Esophagus muscularis mucosa (tissue), 4 donors: ENCODE data around the gene LEUTX. TPM values are rescaled to one million over a fixed set of nuclear protein-coding genes. Genes with fewer than 3 reads are reported as not detected.

ENCODE experiments used
- DNase-seq: peaks from one replicate; pipeline ENCODE4 v3.0.0-alpha.2; 2017; ENCODE audit errors: extremely low spot score
- H3K27ac ChIP-seq, 4 donors: fragments of 200-600 bp; sonication (generic); replicated peaks in 1 of 4; 1 replicate in 3 of 4; 2 replicates in 1 of 4; pipeline ENCODE4 v1.5.1; 2016 to 2019; ENCODE audit warnings: mild to moderate bottlenecking in 1 of 4
- H3K27me3 ChIP-seq, 4 donors: fragments of 200-600 bp; sonication (generic); one replicate each; pipeline versions ENCODE4 v1.5.1 to v1.6.0; 2016 to 2019
- H3K36me3 ChIP-seq, 4 donors: fragments of 200-600 bp; sonication (generic); one replicate each; pipeline ENCODE4 v1.5.1; 2016 to 2019
- H3K4me1 ChIP-seq, 4 donors: fragments of 200-600 bp; sonication (generic); one replicate each; pipeline ENCODE4 v1.5.1; 2016 to 2019
- H3K4me3 ChIP-seq, 4 donors: fragments of 200-600 bp; sonication (generic); 1 replicate in 2 of 4; 2 replicates in 2 of 4; pipeline ENCODE4 v1.5.1; 2016 to 2019; ENCODE audit warnings: mild to moderate bottlenecking in 4 of 4, moderate library complexity in 1 of 4
- H3K9me3 ChIP-seq, 4 donors: fragments of 200-600 bp; sonication (generic); 1 replicate in 3 of 4; 2 replicates in 1 of 4; pipeline ENCODE4 v1.5.1; 2016 to 2019
- CTCF ChIP-seq, 3 experiments: fragments of 200-600 bp in 2 of 3; fragments of 450-650 bp in 1 of 3; sonication (generic) in 2 of 3; IDR thresholded peaks; one replicate each; pipeline ENCODE4 v1.5.1; 2017 to 2019; ENCODE audit warnings: antibody characterized with exemption in 3 of 3, mild to moderate bottlenecking in 2 of 3, moderate library complexity in 1 of 3
- EP300 ChIP-seq: sonication (generic); formaldehyde crosslinking; IDR thresholded peaks from one replicate; pipeline ENCODE4 v1.6.1; 2017; ENCODE audit warnings: antibody characterized with exemption
- POLR2A ChIP-seq: fragments of 450-650 bp; IDR thresholded peaks from one replicate; pipeline ENCODE4 v1.6.1; 2017; ENCODE audit warnings: antibody characterized with exemption, moderate library complexity, mild to moderate bottlenecking, low read depth
- POLR2AphosphoS5 ChIP-seq, 2 donors: sonication (generic); formaldehyde crosslinking; IDR thresholded peaks; one replicate each; pipeline ENCODE4 v1.6.1; 2017; ENCODE audit warnings: antibody characterized with exemption in 2 of 2
- WGBS: methylation state at CpG from one replicate; pipeline ENCODE4 v1.1.5; 2018; 5-methylcytosine and 5-hydroxymethylcytosine counted together
- intact Hi-C: fragments of 100-400 bp; cut with DNase I; formaldehyde crosslinking; loops from one replicate; pipeline ENCODE4 v1.15.1; 2023
- total RNA-seq, 4 donors: library from RNA; depleted of rRNA; stranded (reverse); fragments of >200 nt; gene quantifications; one replicate each; pipeline versions ENCODE4 v1.1.0 to v1.2.1, GENCODE V29; 2016

LEUTX gene
- total RNA-seq, 4 donors from 2014 or later, result not detected

GRCh38 chr19:39825531-39826076 lies 47.0 kb downstream of the LEUTX start:
- intact Hi-C loops, result no loop called here
- H3K27me3 ChIP-seq, result no peaks in the 10 kb centered on the region
- TF ChIP-seq POLR2A (no peak), EP300 (no peak), POLR2AphosphoS5 (IDR thresholded peaks at IDR 0.05) (no peak), CTCF (IDR thresholded peaks at IDR 0.05) (no peak)

GRCh38 chr19:39826311-39826945 lies 47.8 kb downstream of the LEUTX start:
- no peaks in the 10 kb centered on the region for H3K27me3 ChIP-seq
- H3K27ac ChIP-seq, result no peak overlapping the region
- H3K4me1 ChIP-seq, result peaks cover 14 to 32% (median 21%) of the 10 kb centered on the region in 4 donors
- WGBS, result 90% methylated on average over 35 of the region's 35 CpGs
- peaks cover 43 to 69% (median 64%) of the 10 kb centered on the region in 4 donors for H3K36me3 ChIP-seq
- TF ChIP-seq POLR2A, result no peak
- TF ChIP-seq CTCF (IDR thresholded peaks at IDR 0.05), result no peak
- TF ChIP-seq POLR2AphosphoS5 (IDR thresholded peaks at IDR 0.05), result no peak
- TF ChIP-seq EP300, result no peak
- DNase-seq, result no peak
- intact Hi-C loops, result no loop called here
- no peak overlapping the region for H3K4me3 ChIP-seq
- no peaks in the 10 kb centered on the region for H3K9me3 ChIP-seq

More at GRCh38 chr19:39825531-39826076, 47.0 kb downstream of the LEUTX start:
- Histone ChIP-seq H3K4me3 (no peak overlapping the region), H3K27ac (peak overlapping the region in 3 of 4 donors; percentile 53 to 88 (median 81)), H3K4me1 (peaks cover 14 to 26% (median 20%) of the 10 kb centered on the region in 4 donors), H3K36me3 (peaks cover 42 to 64% (median 56%) of the 10 kb centered on the region in 4 donors), H3K9me3 (no peaks in the 10 kb centered on the region)
- WGBS, result 91% methylated on average over 9 of the region's 17 CpGs
- no peak for DNase-seq

DNA sequence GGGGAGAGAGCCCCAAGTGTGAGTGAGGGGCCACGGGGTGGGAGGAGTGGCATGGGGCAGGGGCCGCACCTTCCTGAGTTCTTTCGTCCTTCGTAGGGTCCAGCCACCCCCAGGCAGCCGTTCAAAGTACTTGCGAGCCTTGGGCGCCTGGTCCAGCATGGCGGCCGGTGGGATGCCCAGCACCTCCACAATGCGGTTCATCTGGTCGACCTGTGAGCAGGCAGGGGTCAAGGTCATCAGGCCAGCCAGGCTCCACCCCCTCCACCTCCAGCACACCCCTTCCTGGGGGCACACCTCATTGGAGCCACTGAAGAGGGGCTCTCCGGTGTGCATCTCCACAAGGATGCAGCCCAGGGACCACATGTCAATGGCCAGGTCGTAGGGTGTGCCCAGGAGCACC lies 48.6 kb downstream of the LEUTX start:
- Histone ChIP-seq H3K36me3 (peaks cover 43 to 71% (median 68%) of the 10 kb centered on the region in 4 donors), H3K4me3 (no peak overlapping the region), H3K27ac (no peak overlapping the region), H3K4me1 (peaks cover 20 to 40% (median 27%) of the 10 kb centered on the region in 4 donors), H3K9me3 (no peaks in the 10 kb centered on the region), H3K27me3 (no peaks in the 10 kb centered on the region)
- WGBS, result 88% methylated on average over 12 of the region's 13 CpGs
- TF ChIP-seq POLR2AphosphoS5 (IDR thresholded peaks at IDR 0.05) (no peak), EP300 (no peak), POLR2A (no peak), CTCF (IDR thresholded peaks at IDR 0.05) (no peak)
- no peak for DNase-seq
- intact Hi-C loops, result no loop called here

DNA sequence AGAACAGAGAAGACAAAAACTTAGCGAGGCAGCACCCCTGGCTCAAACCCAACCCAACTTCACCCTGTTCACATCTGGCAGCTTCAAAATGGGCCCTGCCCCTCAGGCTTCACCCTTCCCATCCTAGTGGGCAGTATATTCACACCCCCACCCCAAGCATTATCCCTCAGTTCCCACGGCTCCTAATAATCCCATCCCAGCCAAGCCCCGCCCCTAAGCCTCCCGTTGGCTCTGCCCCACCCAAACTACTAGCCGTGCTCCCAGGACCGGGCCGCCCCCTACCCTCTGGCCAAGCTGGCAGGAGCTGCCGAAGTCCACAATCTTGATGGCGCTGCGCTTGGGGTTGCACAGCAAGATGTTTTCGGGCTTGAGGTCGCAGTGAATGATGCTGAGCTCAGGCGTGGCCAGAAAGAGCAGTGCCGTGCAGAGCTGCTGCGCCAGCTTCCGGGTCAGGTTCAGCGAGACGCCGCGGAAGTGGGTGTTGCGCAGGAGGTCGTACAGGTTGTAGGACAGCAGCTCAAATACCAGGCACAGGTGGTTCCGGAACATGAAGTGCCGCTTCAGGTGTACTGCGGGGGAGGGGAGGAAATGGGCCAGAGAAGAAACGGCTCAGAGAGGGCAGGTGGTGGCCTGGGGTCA lies 49.5 kb downstream of the LEUTX start:
- TF ChIP-seq POLR2A (no peak), CTCF (IDR thresholded peaks at IDR 0.05) (no peak), EP300 (no peak), POLR2AphosphoS5 (IDR thresholded peaks at IDR 0.05) (no peak)
- H3K27ac ChIP-seq, result no peak overlapping the region
- WGBS, result 89% methylated on average over 24 of the region's 26 CpGs
- H3K4me1 ChIP-seq, result peaks cover 30 to 42% (median 32%) of the 10 kb centered on the region in 4 donors
- peaks cover 43 to 68% (median 68%) of the 10 kb centered on the region in 4 donors for H3K36me3 ChIP-seq
- H3K4me3 ChIP-seq, result no peak overlapping the region
- intact Hi-C loops, result no loop called here
- no peak for DNase-seq
- no peaks in the 10 kb centered on the region for H3K9me3 ChIP-seq
- H3K27me3 ChIP-seq, result no peaks in the 10 kb centered on the region
